ENCODE results near the gene PSMD2.

Gene PSMD2

GRCh38 chr3:184315543-184315867 is 16.5 kb downstream of the PSMD2 start:
- WGBS (ENCODE audit: insufficient coverage): 26% methylated on average over 2 of the region's 6 CpGs
- peak overlapping the region; percentile 35 to 85 (median 70) for H3K4me3 ChIP-seq (ENCODE audit: control insufficient read depth in 1 of 7, extremely low read depth in 1 of 7, insufficient read depth in 4 of 7, low read depth in 2 of 7, low read length in 6 of 7)
- H3K36me3 ChIP-seq (ENCODE audit: control insufficient read depth in 4 of 4, insufficient read depth in 4 of 4, low read length in 3 of 4): peaks cover 0 to 39% (median 16%) of the 10 kb centered on the region in 4 experiments
- CTCF ChIA-PET: interaction anchor here (1.0 to 2.7 kb wide), 6 partner anchors 9 to 56 kb away, joined by 3 to 13 read pairs (median 4); partner anchors contain the start of gene FAM131A
- H3K27me3 ChIP-seq (replicated peaks in 2 of 5; ENCODE audit: control insufficient read depth in 4 of 5, insufficient read depth in 5 of 5, low read length in 4 of 5): no peaks in the 10 kb centered on the region
- H3K27ac ChIP-seq (ENCODE audit: insufficient read depth in 1 of 2, low read depth in 1 of 2, low read length in 2 of 2, poor library complexity in 1 of 2, severe bottlenecking in 2 of 2): peak overlapping the region; percentile 86 to 95
- no peak for DNase-seq
- no peaks in the 10 kb centered on the region for H3K9me3 ChIP-seq (ENCODE audit: control extremely low read depth in 1 of 5, control insufficient read depth in 4 of 5, insufficient read depth in 2 of 5, low read depth in 1 of 5, low read length in 4 of 5)
- H3K4me1 ChIP-seq (ENCODE audit: control extremely low read depth in 1 of 4, control insufficient read depth in 4 of 4, insufficient read depth in 4 of 4, low read length in 3 of 4): peaks cover 0 to 51% (median 35%) of the 10 kb centered on the region in 4 experiments
- POLR2A ChIA-PET: interaction anchor here (0.6 to 1.4 kb wide), 2 partner anchors 13 to 47 kb away, joined by 3 read pairs; no protein-coding TSS in a partner anchor

- peaks cover 1 to 45% (median 20%) of the 10 kb centered on the region in 4 experiments for H3K36me3 ChIP-seq (ENCODE audit: control insufficient read depth in 4 of 4, insufficient read depth in 4 of 4, low read length in 3 of 4)
- 84% methylated on average over 3 of the region's 16 CpGs for WGBS (ENCODE audit: insufficient coverage)
- H3K27me3 ChIP-seq (replicated peaks in 2 of 5; ENCODE audit: control insufficient read depth in 4 of 5, insufficient read depth in 5 of 5, low read length in 4 of 5): no peaks in the 10 kb centered on the region
- H3K27ac ChIP-seq (ENCODE audit: insufficient read depth in 1 of 2, low read depth in 1 of 2, low read length in 2 of 2, poor library complexity in 1 of 2, severe bottlenecking in 2 of 2): peak overlapping the region; percentile 86 to 95
- H3K9me3 ChIP-seq (ENCODE audit: control extremely low read depth in 1 of 5, control insufficient read depth in 4 of 5, insufficient read depth in 2 of 5, low read depth in 1 of 5, low read length in 4 of 5): no peaks in the 10 kb centered on the region
- POLR2A ChIA-PET: interaction anchor here (0.6 to 1.4 kb wide), 2 partner anchors 13 to 46 kb away, joined by 3 read pairs; no protein-coding TSS in a partner anchor
- no peak for DNase-seq
- CTCF ChIA-PET: interaction anchor here (1.0 to 2.7 kb wide), 6 partner anchors 10 to 55 kb away, joined by 3 to 13 read pairs (median 4); partner anchors contain the start of gene FAM131A
- peaks cover 0 to 52% (median 35%) of the 10 kb centered on the region in 4 experiments for H3K4me1 ChIP-seq (ENCODE audit: control extremely low read depth in 1 of 4, control insufficient read depth in 4 of 4, insufficient read depth in 4 of 4, low read length in 3 of 4)
- H3K4me3 ChIP-seq (ENCODE audit: control insufficient read depth in 1 of 7, extremely low read depth in 1 of 7, insufficient read depth in 4 of 7, low read depth in 2 of 7, low read length in 6 of 7): peak overlapping the region in 5 of 7 experiments; percentile 19 to 85 (median 75)
Observed at GRCh38 chr3:184315871-184316661, 17.0 kb downstream of the PSMD2 start.

- no peaks in the 10 kb centered on the region for H3K27me3 ChIP-seq (replicated peaks in 2 of 5; ENCODE audit: control insufficient read depth in 4 of 5, insufficient read depth in 5 of 5, low read length in 4 of 5)
- peaks cover 0 to 52% (median 35%) of the 10 kb centered on the region in 4 experiments for H3K4me1 ChIP-seq (ENCODE audit: control extremely low read depth in 1 of 4, control insufficient read depth in 4 of 4, insufficient read depth in 4 of 4, low read length in 3 of 4)
- H3K27ac ChIP-seq (ENCODE audit: insufficient read depth in 1 of 2, low read depth in 1 of 2, low read length in 2 of 2, poor library complexity in 1 of 2, severe bottlenecking in 2 of 2): peak overlapping the region; percentile 13 to 95
- POLR2A ChIA-PET: no interaction called here
- H3K36me3 ChIP-seq (ENCODE audit: control insufficient read depth in 4 of 4, insufficient read depth in 4 of 4, low read length in 3 of 4): peaks cover 2 to 52% (median 26%) of the 10 kb centered on the region in 4 experiments
- no peaks in the 10 kb centered on the region for H3K9me3 ChIP-seq (ENCODE audit: control extremely low read depth in 1 of 5, control insufficient read depth in 4 of 5, insufficient read depth in 2 of 5, low read depth in 1 of 5, low read length in 4 of 5)
- peak overlapping the region in 2 of 7 experiments; percentile 40 to 81 for H3K4me3 ChIP-seq (ENCODE audit: control insufficient read depth in 1 of 7, extremely low read depth in 1 of 7, insufficient read depth in 4 of 7, low read depth in 2 of 7, low read length in 6 of 7)
- DNase-seq: no peak
- 92% methylated on average over 3 of the region's 7 CpGs for WGBS (ENCODE audit: insufficient coverage)
- CTCF ChIA-PET: interaction anchor here (1.3 to 2.7 kb wide), 3 partner anchors 10 to 14 kb away, joined by 4 to 13 read pairs (median 10); no protein-coding TSS in a partner anchor
Observed at GRCh38 chr3:184316792-184317191, 17.8 kb downstream of the PSMD2 start.

- H3K9me3 ChIP-seq (ENCODE audit: control extremely low read depth in 1 of 5, control insufficient read depth in 4 of 5, insufficient read depth in 2 of 5, low read depth in 1 of 5, low read length in 4 of 5): no peaks in the 10 kb centered on the region
- H3K27me3 ChIP-seq (replicated peaks in 2 of 5; ENCODE audit: control insufficient read depth in 4 of 5, insufficient read depth in 5 of 5, low read length in 4 of 5): no peaks in the 10 kb centered on the region
- POLR2A ChIA-PET: interaction anchor here (0.6 kb wide), 1 partner anchor 167 kb away, joined by 3 read pairs; no protein-coding TSS in a partner anchor
- WGBS (ENCODE audit: insufficient coverage): 61% methylated on average over 2 of the region's 5 CpGs
- H3K4me1 ChIP-seq (ENCODE audit: control extremely low read depth in 1 of 4, control insufficient read depth in 4 of 4, insufficient read depth in 4 of 4, low read length in 3 of 4): peaks cover 0 to 52% (median 35%) of the 10 kb centered on the region in 4 experiments
- H3K36me3 ChIP-seq (ENCODE audit: control insufficient read depth in 4 of 4, insufficient read depth in 4 of 4, low read length in 3 of 4): peaks cover 3 to 56% (median 30%) of the 10 kb centered on the region in 4 experiments
- H3K27ac ChIP-seq (ENCODE audit: insufficient read depth in 1 of 2, low read depth in 1 of 2, low read length in 2 of 2, poor library complexity in 1 of 2, severe bottlenecking in 2 of 2): peak overlapping the region in 1 of 2 experiments; percentile 43
- CTCF ChIA-PET: interaction anchor here (1.1 to 2.7 kb wide), 3 partner anchors 9 to 11 kb away, joined by 4 to 13 read pairs (median 10); no protein-coding TSS in a partner anchor
- peak overlapping the region in 1 of 7 experiments; percentile 81 for H3K4me3 ChIP-seq (ENCODE audit: control insufficient read depth in 1 of 7, extremely low read depth in 1 of 7, insufficient read depth in 4 of 7, low read depth in 2 of 7, low read length in 6 of 7)
- no peak for DNase-seq
Observed at GRCh38 chr3:184317201-184317600, 18.2 kb downstream of the PSMD2 start.

- CTCF ChIA-PET: interaction anchor here (1.0 to 1.4 kb wide), 5 partner anchors 11 to 49 kb away, joined by 3 to 4 read pairs (median 4); no protein-coding TSS in a partner anchor
- Histone ChIP-seq H3K27me3 (replicated peaks in 2 of 5; ENCODE audit: control insufficient read depth in 4 of 5, insufficient read depth in 5 of 5, low read length in 4 of 5) (no peaks in the 10 kb centered on the region), H3K27ac (ENCODE audit: insufficient read depth in 1 of 2, low read depth in 1 of 2, low read length in 2 of 2, poor library complexity in 1 of 2, severe bottlenecking in 2 of 2) (peak overlapping the region in 1 of 2 experiments; percentile 69), H3K4me1 (ENCODE audit: control extremely low read depth in 1 of 4, control insufficient read depth in 4 of 4, insufficient read depth in 4 of 4, low read length in 3 of 4) (peaks cover 0 to 48% (median 33%) of the 10 kb centered on the region in 4 experiments), H3K9me3 (ENCODE audit: control extremely low read depth in 1 of 5, control insufficient read depth in 4 of 5, insufficient read depth in 2 of 5, low read depth in 1 of 5, low read length in 4 of 5) (no peaks in the 10 kb centered on the region), H3K4me3 (ENCODE audit: control insufficient read depth in 1 of 7, extremely low read depth in 1 of 7, insufficient read depth in 4 of 7, low read depth in 2 of 7, low read length in 6 of 7) (peak overlapping the region in 1 of 7 experiments; percentile 39), H3K36me3 (ENCODE audit: control insufficient read depth in 4 of 4, insufficient read depth in 4 of 4, low read length in 3 of 4) (peaks cover 12 to 84% (median 58%) of the 10 kb centered on the region in 4 experiments)
- POLR2A ChIA-PET: interaction anchor here (0.6 kb wide), 1 partner anchor 18 kb away, joined by 3 read pairs; no protein-coding TSS in a partner anchor
- WGBS (ENCODE audit: insufficient coverage): 0% methylated on average over 2 of the region's 4 CpGs
- peak; percentile 74 to 88 (median 86) for DNase-seq
Observed at GRCh38 chr3:184320104-184320445, 21.0 kb downstream of the PSMD2 start.

- Histone ChIP-seq H3K27ac (ENCODE audit: insufficient read depth in 1 of 2, low read depth in 1 of 2, low read length in 2 of 2, poor library complexity in 1 of 2, severe bottlenecking in 2 of 2) (no peak overlapping the region), H3K27me3 (replicated peaks in 2 of 5; ENCODE audit: control insufficient read depth in 4 of 5, insufficient read depth in 5 of 5, low read length in 4 of 5) (no peaks in the 10 kb centered on the region), H3K4me3 (ENCODE audit: control insufficient read depth in 1 of 7, extremely low read depth in 1 of 7, insufficient read depth in 4 of 7, low read depth in 2 of 7, low read length in 6 of 7) (no peak overlapping the region), H3K36me3 (ENCODE audit: control insufficient read depth in 4 of 4, insufficient read depth in 4 of 4, low read length in 3 of 4) (peaks cover 25 to 90% (median 72%) of the 10 kb centered on the region in 4 experiments), H3K9me3 (ENCODE audit: control extremely low read depth in 1 of 5, control insufficient read depth in 4 of 5, insufficient read depth in 2 of 5, low read depth in 1 of 5, low read length in 4 of 5) (no peaks in the 10 kb centered on the region), H3K4me1 (ENCODE audit: control extremely low read depth in 1 of 4, control insufficient read depth in 4 of 4, insufficient read depth in 4 of 4, low read length in 3 of 4) (peaks cover 0 to 32% (median 20%) of the 10 kb centered on the region in 4 experiments)
- no peak for DNase-seq
- POLR2A ChIA-PET: no interaction called here
- WGBS (ENCODE audit: insufficient coverage): 100% methylated on average over 3 of the region's 5 CpGs
- CTCF ChIA-PET: no interaction called here
Observed at GRCh38 chr3:184321666-184322065, 22.6 kb downstream of the PSMD2 start.

Data from common myeloid progenitor, CD34-positive (primary cell).